Dedifferentiated amniotic fluid mesenchymal stem cell (primary cell): ENCODE data around the gene BHLHE41.

Experiments used
- DNase-seq: peaks from one replicate; pipeline ENCODE4 v3.0.0-alpha.2; 2016; ENCODE audit errors: extremely low spot score

The BHLHE41 gene

DNA sequence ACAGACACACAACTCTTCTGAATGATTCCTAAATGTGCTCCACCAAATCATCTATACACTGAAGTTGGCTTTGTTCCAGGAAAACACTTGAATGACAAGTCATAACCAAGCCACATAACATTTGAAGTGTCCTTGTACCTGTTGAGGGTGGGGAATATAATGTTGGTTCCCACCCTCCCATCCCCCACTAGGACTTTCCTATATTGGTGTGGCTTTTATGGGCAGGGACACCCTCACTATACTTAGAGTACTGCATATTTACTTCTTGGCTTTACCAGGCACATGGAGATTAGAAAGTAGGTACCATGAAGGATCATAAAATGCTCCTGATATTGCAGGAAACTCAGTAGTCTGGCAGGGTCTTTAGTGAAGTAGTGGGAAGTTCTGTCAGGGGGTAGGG, 9.7 kb upstream of the BHLHE41 start:
- no peak for DNase-seq

DNA sequence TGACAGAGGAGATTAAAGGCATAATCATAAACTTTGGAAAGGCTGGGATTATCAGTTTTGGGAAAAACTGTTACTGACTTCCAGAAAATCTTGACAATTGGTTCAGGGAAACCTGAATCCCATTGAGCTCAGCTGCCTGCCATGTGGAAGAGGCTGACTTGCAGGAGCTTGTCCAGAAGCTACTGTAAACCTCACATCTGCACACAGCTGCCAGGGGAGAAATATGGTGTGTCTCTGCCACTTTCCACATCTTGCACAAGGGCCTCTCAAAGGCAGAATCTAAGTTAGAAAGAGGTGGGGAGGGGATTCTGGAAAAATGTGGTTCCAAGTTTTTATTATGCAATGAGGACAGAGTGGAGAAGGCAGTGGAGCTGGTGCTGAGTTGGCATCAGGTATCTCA, 8.7 kb upstream of the BHLHE41 start:
- DNase-seq: no peak

DNA sequence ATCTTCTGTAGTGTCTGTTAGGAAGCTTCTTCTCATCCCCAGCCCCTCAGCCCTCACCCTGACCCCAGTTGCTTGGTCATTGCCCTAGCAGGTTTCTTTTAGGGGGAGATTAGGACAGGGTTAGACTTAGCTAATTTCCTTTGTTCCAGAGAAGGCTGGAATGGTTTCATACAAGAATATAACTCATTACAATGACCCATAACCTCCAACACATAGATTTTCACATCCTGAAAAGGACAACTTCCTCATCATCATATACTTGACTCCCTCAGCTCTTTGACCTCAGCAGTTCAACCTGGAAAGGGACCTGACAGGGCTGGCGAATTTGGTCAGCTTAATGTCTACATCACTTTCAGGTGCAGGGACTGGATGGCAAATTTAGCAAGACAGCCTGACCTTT, 8.0 kb upstream of the BHLHE41 start:
- DNase-seq: no peak

DNA sequence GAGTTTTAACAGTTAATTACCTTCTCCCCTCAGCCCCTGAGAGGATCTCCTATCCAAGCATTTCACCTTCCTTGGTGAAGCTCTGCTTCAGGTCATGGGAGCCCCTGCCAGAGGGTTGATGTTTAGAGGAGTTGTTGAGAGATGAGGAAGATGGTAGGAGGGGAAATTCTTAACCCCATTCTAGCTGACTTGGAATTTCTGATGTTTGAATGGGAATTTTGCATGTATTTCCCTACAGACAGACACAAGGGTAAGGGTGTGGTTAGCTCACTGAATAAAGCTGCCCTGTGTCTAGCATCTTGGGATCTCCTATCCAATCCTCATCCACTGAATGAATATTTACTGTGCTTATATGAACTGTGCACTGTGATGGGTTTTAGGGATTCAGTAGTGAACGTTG, 7.1 kb upstream of the BHLHE41 start:
- DNase-seq: no peak

GRCh38 chr12:26130728-26131127, 5.9 kb upstream of the BHLHE41 start:
- DNase-seq: no peak

DNA sequence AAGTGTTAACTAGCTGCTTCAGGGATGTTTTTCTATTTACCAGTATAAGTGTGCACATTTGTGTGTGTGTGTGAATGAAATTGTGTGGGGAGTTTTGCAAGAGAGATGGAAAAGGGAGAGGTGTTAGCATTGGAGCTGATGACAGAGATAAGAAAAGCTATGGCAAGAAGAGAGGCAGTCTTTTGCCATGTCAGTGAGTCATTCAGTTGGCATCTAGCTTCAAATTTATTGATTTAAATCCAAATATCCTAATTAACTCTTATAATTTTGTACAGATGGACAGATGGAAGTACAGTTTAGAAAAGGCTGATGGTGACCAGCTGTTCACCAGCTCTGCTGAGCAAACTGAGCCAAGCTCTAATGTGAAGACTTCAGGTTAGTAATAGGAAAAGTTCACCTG, 3.3 kb upstream of the BHLHE41 start:
- no peak for DNase-seq

DNA sequence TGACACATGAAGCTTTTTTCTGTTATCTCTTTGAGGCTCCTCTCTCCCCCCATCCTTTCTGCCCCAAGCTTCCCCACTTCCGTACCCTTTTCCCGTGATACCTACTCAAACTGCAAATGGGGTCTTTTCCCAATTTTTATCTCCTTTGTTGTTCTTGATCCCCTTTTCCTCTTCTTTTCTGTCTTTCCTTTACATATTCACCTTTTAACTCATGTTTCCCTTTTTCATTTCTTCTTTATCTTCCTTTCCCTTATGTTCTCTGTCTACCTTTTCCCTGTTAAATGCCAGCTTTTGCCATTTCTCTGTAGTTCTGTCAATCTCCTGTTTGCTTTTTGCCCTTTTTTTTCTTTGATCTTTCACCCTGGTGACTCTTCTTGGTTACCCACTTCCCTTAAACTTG, 2.6 kb upstream of the BHLHE41 start:
- no peak for DNase-seq

DNA sequence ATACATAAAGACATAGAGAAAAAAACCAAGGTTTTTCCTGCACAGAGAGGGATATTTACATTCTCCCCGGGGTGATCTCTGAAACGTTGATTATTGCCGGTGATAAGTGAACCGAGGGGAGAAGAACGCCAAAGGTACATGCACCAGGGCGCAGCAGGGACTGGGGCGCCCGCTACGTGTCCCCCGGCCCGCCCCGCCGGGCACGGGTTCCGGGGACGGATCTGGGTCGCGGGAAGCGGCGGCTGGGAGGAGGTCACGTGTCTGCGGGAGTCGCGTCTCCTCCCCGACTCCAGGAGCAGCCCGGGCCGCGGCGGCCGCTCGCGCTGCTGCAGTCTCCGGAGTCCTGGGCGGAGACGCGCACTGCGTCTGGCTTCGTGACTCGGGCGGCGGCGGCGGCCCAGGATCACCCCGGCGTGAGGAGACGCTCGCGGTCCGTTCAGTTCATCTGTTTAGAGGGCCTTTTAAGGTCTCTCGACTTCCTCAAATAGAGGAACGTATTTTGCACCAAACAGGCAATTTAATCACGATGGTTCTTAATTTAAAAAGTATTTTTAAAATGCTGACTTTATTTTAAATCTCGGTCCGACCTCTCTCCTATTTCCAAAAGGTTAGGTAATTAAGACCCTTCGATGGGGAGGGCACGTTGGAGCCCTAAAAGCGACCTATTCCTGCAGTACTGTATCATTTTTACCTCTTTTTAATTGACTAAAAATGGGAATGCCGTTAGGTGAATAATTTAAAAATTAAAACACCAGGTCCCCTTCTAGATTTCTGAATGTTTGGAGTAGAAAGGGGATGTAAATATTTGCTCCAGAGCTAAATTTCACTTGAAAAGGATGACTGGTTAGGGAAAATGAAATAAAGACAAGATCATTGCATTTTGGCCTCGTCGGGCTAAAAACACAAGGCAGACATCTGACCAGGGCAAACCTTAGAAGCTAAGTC, 1.8 kb upstream of the BHLHE41 start:
- peak; percentile 78 for DNase-seq

- DNase-seq: peak; percentile 58
These were observed 833 bp upstream of the BHLHE41 start for GRCh38 chr12:26125400-26126339.

DNA sequence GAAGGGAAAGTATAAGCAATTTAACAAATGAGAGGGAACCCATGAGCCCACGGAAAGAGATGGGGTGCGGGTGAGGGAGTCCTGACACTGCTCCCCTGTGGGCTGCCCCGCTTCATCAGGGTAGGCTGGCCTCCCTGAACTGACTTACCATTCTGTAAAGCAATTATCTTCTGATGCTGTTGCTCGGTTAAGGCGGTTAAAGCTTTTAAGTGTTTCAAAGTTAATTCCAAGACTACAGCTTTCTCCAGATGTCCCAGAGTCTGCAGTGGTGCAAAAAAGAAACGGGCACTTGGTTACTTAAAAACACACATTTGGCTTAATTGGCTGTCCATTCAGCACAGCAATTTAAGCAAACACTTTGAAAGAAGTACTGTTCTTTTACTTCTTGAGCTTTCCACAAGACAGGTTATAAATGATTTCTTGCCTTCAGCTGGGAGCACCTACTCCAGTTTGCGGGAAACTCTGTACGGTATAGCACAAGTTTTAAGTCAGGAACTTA, 1.3 kb downstream of the BHLHE41 start:
- no peak for DNase-seq

DNA sequence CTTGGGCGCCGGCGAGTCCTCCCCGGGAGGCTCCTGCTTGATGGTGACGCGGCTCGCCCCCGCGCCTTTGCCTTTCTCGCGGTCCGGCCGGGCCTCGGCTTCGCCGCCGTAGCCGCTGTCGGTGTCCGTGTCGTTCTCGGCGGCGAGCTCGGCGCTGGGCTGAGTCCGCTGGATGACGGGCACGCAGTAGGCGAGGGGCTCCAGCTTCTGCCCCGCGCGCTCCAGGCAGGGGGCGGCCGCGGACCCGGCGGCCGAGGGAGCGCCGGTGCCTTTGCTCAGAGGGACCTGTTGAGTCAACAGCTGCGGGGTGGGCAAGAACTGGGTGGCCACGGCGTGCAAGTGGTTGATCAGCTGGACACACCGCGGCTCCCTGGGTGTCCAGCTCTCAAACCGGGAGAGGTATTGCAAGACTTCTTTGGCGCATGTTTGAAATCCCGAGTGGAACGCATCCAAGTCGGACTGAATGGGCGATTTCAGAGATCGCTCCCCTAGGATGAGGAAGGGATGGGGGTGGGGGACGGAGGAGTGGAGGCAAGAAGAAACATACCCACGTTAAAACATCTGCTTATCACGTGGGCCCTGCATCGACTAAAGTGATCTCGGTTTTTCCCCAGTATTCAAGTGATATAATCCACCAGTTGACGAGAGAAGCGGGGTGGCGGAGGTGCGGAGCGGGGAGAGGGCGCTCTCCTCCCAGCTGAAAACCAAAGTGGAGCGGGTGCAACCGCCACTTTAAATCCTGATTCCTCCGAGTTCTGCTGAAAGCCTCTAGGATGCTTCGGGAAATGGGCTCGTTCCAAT, 2.0 kb downstream of the BHLHE41 start:
- DNase-seq: peak; percentile 69

DNA sequence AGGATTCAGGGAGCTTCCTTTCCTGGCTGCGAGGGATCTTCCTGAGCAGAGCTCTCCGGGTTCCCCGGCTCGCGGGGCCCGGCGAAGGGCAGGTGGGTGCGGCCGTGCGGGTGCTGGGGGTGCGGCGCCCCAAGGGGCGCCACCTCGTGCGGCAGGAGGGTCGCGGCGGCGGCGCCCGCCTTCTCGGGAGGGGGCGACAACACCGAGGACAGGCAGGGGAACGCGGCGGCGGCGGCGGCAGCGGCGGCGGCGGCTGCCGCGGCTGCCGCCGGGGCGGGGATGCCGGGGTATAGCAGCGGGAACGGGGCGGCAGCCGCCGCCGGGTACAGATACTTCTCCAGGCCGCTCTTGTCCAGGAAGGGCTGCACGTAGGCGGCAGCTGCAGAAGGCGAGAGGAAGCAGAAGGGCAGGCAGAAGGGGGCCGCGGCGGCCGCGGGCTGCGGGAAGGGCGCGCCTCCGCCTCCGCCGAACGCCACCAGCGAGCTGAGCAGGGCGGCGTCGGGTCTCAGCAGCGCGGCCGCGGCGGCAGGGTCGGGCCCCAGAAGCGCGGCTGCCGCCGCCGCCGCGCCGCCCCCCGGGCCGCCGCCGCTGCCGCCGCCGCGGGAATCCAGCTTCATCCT, 2.7 kb downstream of the BHLHE41 start:
- DNase-seq: no peak

DNA sequence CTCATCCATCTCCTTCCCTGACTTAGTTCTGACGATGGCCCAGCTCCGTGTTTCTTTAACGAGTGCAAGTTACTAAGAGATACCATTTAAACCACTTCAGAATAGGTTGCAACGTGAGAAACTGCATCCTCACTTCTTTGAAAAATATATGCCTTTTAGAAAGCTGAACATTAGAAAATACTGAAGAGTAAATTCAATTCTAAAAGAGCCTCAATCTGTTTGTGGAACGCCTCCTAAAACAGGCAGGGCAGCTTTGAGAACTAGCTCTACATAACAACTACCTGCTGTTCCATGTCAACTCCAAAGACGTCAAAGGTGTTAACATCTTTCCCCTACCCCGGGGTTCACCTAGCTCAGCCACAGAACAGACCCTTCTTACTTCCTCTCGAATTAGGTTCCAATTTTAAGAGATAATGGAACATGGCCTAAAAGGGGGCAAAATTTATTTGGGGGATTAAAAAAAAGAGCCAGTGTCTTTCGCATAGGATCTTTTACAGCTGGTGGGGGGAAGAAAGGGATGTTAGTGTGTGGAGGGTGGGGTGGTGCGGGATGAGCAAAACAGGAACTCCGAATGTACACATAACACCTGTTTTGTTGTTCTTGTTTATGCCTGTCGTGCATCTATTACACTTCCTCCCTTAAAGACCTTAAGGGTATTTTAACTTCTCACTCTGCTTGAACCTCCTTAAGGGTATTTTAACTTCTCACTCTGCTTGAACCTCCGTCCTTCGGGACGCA, 3.3 kb downstream of the BHLHE41 start:
- no peak for DNase-seq

DNA sequence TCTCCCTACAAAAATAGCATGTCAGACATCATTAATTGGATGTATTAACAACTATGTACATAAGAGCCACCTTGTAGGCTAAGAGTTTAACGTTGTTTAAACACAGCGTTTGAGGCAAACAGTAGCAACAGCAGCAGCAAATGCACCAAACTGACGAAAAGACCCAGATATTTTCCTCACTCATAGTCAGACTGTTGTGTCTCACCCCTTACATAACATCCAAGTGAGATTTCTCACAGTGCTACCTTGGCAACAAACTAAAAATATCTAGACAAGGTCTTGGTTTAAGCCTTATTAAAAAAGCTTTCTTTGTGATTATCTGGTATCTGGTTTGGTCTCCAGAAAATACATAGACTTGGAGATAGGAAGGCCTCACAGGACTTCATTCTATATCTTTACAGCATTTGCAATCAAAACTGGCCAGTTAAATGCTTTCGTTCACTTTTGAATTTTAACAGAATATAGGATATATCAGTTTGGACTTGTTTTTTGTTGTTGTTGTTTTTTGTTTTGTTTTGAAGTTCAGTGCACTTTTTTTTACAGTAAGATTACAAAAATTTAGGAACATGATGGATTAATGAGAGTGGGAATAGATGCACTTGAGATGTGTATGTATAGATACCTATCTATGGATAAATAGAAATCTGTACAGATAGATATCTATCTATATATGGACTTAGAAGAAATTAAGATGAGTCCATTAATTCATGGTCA, 4.1 kb downstream of the BHLHE41 start:
- DNase-seq: no peak

GRCh38 chr12:26119391-26119989, 5.3 kb downstream of the BHLHE41 start:
- DNase-seq: peak; percentile 78

- DNase-seq: no peak
These were observed 6.5 kb downstream of the BHLHE41 start for GRCh38 chr12:26118308-26118707.

- DNase-seq: peak; percentile 69
These were observed 7.8 kb downstream of the BHLHE41 start for GRCh38 chr12:26116829-26117715.

- DNase-seq: no peak
These were observed 10.0 kb downstream of the BHLHE41 start for GRCh38 chr12:26114720-26115401.
